ENCODE data around the gene TNP2.
"Not testable (repeated sequence)": the region's sequence is repeated elsewhere in the genome, so short reads cannot be mapped to it uniquely, and the experiment has no call there.

The TNP2 gene

DNA sequence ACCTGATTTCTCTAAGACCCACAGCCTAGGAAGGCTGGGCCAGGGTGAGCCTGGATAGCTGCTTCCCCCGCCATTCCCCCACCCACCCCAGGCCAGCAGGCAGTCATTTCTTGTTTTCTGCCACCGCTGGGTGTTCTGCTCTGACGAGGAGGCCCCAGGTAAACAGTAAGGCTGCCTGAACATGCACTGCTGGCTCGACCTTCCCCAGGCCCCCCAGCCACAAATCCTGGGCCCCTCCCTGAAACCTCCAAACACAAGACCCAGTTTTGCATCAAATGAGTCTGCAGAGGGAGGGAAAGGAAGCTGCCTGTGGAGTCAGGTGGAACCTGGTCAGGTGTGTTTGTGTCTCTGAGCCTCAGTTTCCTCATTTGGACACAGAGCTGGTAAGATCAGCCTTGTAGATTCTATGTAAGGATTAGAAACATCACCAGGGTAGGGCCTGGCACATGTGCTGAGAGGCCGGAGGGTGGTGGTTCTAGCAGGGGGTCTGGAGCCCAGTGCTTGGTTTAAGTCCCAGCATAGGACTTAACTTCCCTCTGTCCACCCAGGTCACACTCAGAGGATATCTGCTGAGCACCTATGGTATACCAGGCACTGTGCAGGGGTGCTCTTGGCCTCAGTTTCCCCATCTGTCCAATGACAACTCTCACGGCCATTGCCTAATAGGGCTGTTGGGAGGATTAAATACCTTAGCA lies 30.9 kb upstream of the TNP2 start:
- no peak for DNase-seq (ENCODE audit: low spot score)

DNA sequence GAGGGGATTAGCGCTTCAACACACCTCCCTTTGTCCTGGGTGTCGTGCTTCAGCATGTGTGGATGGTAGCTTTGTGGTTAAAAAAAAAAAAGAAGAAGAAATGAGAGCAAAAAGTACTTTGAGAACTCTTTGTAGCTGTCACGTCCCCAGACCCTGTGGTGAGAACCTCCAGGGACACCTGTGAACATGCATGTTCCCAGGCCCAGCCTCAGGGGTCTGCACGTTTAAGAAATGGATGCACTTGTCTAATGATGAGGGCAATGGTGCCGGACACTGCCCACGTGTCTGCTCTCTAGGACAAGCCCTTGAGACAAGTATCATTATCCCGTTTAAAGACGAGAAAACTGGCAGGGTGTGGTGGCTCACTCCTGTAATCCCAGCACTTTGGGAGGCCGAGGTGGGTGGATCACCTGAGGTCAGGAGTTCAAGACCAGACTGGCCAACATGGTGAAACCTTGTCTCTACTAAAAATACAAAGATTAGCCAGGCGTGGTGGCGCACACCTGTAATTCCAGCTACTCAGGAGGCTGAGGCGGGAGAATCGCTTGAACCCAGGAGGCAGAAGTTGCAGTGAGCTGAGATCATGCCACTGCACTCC lies 29.9 kb upstream of the TNP2 start:
- DNase-seq (ENCODE audit: low spot score), result not testable (repeated sequence)

DNA sequence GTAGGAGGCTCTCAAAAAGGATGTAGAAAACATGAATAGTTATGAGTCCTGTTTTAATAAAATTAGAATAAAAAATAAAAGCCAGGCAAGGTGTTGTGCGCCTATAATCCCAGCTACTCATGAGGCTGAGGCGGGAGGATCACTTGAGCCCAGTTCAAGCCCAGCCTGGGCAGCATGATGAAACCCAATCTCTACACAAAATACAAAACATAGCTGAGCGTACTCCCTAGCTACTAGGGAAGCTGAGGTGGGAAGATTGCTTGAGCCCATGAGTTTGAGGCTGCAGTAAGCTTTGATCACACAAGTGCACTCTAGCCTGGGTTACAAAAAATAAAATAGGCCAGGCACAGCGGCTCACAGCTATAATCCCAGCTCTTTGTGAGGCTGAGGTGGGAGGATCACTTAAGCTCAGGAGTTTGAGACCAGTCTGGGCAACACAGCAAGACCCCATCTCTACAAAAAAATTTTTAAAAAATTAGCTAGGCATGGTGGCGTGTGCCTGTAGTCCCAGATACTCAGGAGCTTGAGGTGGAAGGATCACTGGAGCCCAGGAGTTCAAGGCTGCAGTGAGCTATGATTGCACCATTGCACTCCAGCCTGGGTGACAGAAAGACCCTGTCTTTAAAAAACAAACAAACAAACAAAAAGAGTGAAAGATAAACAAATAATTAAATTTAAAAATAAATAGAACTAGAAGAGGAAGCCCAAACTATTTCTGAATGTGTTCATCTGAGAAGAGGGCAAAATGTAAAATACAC lies 29.2 kb upstream of the TNP2 start:
- no peak for DNase-seq (ENCODE audit: low spot score)

DNA sequence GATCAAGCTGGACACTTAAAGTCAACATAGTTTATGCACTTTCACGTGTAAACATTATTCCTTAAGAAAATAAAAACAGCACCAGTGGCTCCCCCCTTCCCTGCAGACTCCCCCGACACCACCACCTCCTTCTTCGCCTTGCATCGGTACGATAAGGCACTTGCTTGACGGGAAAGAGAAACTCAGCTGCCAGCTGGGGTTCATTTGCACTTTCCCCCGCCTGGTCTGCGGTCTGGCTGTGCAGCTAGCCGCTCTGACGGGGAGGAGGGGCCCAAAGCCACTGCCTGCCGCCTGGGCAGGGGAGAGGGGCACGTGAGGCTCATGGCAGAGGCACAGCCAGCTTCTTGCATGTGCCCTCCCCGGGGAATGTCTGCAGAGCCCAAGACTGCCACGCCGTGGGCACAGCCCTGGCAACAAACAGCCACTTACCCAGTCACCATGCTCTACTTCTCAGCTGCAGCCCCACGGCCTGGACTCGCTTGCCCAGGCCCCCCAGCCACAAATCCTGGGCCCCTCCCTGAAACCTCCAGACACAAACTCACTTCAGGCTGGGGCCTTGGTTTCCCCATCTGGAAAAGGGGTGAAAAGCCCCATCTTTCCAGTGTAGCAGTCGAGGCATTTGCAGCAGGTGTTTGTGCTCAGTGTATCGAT lies 28.5 kb upstream of the TNP2 start:
- peak; percentile 62 for DNase-seq (ENCODE audit: low spot score)

DNA sequence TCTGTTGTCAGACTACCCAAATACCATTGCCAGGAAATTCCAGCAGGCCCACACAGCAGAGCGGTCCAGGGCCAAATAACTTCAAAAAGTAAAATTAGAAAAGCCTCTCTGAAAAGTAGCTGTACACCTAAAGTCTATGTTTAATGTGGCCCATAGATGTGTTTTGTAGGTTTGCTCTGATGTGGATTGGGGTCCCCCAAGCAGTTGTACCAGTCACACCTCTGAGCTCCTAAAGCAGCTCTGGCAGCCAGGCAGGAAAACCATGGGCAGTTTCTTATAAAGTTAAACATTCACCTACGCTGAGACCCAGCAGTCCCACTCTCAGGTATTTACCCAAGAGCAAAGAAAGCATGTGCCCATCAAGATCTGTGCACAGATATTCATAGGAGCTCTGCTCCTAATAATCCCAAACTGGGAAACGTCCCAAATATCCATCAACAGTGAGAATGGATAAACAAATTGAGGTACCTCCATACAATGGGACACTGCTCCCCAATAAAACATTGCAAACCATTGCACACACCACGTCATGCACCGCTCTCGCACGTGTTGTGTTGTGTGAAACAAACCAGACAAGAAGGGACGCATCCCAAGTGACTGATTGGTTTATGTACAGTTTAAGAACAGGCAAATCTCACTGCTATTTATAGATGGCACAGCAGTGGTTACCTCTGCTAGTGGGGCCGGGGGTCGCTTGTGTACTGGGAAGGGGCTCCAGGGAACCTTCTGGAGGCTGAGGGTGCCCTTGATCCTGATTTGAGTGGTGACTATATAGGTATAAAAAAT lies 27.8 kb upstream of the TNP2 start:
- DNase-seq (ENCODE audit: low spot score), result no peak

DNA sequence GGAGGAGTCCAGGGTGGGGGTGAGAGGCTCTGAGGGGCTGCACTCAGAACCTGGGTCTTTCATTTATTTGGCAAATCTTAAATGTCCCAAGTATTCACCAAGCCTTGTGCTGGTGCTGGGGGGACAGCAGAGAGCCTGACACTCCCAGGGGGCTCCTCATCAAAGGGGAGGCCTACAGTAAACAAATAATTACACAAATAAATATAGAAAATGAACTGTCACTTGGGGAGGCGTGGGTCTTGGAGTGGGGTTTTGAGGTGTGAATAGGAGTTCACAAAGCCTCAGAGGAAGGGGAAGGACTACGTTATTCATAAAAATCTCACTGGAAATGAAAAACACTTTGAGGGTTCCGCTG lies 27.2 kb upstream of the TNP2 start:
- DNase-seq (ENCODE audit: low spot score), result no peak

DNA sequence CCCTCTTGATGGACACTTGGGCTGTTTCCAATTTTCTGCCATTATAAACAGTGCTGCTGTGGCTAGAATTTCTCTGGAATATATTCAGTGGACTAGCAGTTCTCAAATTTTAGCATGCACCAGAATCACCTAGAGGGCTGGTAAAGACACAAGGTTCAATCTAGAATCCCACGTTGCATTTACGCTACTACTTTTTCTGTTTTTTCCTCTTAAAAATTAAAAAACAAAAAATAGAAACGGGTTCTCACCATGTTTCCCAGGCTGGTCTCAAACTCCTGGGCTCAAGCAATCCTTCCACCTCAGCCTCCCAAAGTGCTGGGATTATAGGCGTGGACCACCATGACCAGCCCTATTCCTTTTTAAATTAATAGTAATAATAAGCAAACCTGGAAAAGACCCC lies 26.5 kb upstream of the TNP2 start:
- no peak for DNase-seq (ENCODE audit: low spot score)

DNA sequence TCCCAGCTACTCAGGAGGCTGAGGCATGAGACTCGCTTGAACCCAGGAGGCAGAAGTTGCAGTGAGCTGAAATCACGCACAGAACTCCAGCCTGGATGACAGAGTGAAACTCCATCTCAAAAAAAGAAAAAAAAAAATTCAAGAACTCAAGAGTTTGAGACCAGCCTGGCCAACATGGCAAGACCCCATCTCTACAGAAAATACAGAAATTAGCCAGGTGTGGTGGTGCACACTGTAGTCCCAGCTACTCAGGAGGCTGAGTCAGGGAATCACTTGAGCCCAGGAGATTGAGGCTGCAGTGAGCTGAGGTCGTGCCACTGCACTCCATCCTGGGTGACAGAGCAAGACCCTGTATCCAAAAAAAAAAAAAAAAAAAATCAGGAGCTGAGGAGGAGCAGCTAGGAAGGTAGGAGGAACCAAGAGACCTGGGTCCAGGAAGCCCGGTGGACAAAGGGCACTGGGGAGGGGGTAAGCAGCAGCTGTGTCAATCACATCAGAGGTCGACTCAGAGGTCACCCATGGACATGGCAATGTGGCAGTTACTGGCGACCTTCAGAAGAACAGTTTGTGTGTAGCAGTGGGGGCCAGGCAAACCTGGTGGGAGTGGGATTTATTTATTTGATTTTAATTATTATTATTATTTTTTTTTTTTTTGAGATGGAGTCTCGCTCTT lies 23.1 kb upstream of the TNP2 start:
- DNase-seq (ENCODE audit: low spot score), result no peak

DNA sequence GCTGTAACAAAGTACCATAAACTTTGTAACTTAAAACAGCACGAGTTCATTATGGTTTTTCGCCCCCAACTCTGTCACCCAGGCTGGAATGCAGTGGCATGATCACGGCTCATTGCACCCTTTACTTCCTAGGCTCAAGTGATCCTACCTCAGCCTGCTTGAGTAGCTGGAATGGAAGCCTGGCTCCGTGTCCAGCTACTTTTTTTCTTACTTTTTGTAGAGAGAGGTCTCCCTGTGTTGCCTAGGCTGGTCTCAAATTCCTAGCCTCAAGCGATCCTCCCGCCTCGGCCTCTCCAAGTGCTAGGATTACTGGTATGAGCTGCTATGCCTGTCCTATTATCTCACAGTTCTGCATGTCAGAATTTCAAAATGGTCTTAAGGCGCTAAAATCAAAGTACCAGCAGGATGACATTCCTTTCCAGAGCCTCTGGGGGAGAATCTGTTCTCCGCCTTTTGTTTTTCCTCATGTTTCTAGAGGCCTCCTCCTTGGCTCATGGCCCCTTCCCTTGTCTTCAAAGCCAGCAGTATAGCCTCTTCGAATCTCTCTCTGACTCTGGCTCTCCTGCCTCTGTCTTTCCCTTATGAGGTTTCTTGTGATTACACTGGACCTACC lies 22.1 kb upstream of the TNP2 start:
- no peak for DNase-seq (ENCODE audit: low spot score)

DNA sequence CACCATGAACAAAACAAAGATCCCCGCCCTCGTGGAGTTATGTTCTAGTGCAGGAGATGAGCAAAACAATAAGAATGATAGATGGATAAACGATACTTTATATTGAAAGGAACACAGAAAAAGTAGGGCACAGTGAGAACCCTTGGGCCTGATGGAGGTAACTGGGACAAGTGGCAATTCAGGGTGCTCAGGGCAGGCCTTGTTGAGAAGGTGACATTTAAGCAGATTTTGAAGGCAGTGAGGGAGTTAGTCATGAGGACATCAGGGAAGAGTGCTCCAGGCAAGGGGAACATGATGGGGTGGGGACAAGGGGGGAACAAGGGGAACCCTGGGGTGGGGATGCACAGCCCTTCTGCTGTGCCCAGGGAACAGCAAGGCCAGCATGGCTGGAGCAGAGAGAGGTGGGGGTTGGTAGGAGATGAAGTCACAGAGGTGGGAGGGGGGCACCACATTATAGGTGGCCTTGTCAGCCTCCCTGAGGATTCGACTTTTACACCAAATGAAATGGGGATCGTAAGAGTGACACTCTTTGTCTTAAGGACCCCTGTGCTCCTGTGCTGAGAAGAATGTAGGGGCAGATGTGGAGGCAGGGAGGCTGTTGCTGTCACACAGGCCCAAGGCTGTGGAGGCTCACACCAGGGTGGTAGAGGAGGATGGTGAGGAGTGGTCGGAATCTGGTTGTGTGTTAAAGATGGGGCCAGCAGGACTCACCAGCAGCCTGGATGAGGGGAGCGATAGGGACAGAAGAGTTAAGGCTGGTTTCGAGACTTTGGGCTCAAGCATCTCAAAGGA lies 21.2 kb upstream of the TNP2 start:
- DNase-seq (ENCODE audit: low spot score), result no peak

DNA sequence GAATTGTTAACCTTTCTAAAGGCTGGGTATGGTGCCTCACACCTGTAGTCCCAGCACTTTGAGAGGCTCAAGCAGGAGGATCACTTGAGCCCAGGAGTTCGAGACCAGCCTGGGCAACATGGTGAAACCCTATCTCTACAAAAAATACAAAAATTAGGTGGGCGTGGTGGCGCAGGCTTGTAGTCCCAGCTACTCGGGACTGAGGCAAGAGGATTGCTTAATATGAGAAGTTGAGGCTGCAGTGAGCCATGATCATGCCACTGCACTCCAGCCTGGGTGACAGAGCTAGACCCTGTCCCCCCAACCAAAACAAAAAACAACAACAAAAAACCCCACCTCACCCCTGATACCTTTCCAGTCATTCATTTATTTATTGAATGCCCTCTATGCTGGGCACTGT lies 20.6 kb upstream of the TNP2 start:
- not testable (repeated sequence) for DNase-seq (ENCODE audit: low spot score)

DNA sequence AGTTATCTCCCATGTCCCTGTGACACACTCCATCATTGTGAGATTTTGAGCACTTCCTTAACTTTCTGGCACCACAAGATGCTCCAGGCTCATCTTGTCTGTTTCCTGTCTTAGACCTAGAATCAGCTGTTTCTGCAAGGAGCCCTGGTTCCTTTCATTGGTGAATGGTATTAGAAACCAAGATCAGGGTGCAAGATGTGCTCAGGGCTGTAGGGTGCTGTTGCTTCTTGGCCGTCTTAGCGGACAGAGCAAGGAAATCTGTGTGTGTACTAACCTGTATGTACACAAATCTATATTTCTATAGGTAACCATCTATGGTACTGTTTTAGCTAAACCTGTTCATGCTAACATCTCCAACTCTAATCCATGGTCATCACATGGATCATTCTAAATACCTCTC lies 20.1 kb upstream of the TNP2 start:
- no peak for DNase-seq (ENCODE audit: low spot score)

DNA sequence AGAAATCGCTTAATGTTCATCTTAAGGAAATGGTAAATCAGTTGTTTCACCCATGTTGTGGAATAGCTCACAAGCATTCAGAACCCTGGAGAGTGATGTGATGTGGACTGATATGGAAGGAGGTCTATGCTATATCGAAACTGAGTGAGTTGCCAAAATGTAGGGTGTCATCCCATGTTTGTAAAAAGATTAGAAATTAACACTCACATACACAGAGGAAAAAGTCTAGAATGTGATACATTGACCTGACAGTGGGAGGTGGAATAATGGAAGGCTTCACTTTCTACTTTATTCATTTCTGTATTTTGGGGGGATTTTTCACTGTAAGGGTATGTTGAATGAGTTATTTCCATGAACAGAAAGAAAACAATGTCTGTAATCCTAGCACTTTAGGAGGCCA lies 16.7 kb upstream of the TNP2 start:
- no peak for DNase-seq (ENCODE audit: low spot score)

DNA sequence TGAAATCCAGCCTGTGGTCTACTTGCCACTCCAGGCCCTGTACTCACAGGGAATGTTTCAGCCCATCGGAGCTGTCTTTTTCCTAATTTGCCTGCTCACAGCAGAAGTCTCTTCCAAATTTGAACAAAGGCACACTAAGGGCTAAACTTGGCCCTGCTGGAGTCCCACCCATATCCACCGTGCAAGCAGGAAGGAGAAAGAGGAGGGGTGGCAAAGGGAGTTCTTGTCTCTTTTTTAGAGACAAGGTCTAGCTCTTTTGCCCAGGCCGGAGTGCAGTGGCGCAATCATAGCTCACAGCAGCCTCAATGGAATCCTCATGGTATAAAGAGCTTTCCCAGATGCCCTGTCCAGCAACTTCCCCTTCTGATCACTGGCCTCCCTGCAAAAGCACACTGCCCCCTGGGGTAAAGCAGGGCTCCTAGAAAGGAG lies 14.7 kb upstream of the TNP2 start:
- DNase-seq (ENCODE audit: low spot score), result peak; percentile 22

DNA sequence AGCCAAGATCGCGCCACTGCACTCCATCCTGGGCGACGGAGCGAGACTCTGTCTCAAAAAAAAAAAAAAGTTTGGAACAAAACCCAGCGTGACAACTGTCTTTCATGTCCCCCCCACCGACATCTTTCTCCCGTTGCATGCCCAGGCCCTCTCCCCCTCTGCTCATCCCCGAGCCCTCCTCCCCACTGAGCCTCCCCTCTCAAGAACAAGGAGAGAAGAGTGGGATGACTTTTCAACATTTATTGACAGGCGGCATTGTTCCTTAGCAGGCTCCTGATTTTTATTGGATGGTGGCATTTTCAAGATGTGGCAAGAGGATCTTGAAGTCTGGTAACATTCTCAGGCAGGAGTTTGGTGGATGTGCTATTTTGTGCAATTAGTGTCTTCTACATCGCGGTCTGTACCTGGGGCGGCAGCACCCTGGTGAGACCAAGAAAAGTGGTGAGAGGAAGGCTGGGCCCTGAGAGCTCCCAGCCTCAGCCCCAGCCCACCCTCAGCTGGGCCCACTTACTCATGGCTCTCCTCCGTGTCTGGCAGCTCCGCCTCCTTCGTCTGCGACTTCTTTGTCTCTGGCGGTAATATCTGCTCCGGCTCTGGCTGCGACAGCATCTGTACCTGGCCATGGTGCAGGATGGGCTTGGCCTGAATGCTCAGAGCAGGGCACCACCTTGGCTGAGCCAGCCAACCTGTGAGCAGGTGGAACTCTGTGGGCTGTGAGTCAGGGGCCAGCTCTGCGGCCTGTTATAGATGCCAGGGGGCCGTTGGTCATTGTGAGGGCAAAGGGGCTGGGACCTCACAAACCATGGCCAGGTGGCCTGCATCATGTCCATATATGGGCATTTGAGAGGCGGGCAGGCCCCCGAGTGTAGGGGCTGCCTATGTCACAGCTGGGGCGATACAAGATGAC lies 11.7 kb upstream of the TNP2 start, which contains the start of gene PRM1:
Gene PRM1 (minus strand): TSS at position 715 of the 907 bp plus-strand sequence. CDS start 92 bp downstream, at position 623.
- DNase-seq (ENCODE audit: low spot score), result no peak

DNA sequence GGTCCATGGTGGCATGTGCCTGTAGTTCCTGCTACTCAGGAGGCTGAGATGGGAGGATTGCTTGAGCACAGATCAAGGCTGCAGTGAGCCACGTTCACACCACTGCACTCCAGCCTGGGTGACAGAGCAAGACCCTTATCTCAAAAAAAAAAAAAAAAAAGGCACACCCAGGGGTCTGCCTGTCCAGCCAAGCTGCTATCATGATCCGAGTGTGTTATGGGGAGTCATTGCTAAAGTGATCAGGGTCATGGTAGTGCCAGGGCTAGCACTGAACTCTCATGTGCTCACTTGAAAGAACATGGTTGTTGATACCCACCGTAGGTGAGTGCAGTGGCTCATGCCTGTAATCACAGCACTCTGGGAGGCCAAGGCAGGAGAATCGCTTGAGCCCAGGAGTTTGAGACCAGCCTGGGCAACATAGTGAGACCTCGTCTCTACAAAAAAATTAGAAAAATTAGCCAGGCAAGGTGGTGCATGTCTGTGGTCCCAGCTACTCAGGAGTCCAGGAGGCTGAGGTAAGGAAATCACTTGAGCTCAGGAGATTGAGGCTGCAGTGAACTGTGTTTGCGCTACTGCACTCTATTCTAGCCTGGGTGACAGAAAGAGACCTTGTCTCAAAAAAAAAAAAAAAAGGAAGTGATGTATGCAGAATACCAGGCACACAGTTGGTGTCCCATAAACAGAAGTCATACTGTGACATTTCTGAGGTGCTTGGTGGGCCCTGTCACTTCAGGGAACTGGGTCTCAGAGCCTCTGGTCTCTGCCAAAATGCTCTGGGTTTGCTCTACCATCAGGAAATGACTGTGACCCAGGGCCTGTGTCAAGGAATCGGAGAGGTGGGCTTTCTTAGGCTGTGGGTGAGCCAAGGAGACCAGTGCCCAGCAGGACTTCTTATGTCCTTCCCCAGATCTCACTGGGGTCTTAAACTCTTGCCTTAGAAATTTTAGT lies 9.8 kb upstream of the TNP2 start:
- DNase-seq (ENCODE audit: low spot score), result no peak

DNA sequence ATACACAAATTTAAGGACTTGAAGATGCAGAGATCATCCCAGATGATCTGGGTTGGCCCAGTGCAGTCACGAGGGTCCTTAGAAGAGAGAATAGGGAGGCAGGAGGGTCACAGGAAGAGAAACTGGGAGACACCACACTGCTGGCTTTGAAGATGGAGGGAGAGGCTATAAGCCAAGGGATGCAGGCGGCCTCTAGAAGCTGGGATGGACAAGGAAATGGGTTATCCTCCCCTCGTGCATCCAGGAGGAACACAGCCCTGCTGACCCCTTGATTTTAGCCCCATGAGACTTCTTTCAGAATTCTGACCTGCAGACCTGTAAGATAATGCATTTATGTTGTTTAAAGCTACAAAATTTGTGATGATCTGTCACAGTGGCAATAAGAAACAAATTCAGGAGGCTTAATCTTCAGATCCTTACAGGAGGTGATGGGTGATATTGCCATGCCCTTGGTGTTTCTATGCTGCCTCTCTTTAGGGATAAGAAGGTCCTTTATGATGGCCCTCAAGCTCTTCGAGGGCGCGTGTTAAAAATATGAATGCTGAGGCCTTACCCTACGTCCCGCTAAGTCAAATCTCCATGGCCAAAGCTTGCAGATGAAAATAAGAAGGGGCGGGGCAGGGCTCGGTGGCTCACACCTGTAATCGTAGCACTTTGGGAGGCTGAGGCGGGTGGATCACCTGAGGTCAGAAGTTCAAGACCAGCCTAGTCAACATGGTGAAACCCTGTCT lies 8.6 kb upstream of the TNP2 start:
- no peak for DNase-seq (ENCODE audit: low spot score)
